Natural killer cell treated with Interleukin-12 subunit alpha and Interleukin-12 subunit beta and Interleukin-15 and Interleukin-18, amount 100 ng/mL, for 72 hours (primary cell): ENCODE data around the gene SLC37A4. TPM values are rescaled to one million over a fixed set of nuclear protein-coding genes. Genes with fewer than 3 reads are reported as not detected.
"Not testable (repeated sequence)": the region's sequence is repeated elsewhere in the genome, so short reads cannot be mapped to it uniquely, and the experiment has no call there.

ENCODE experiments used
- ATAC-seq, 2 donors: fragments of 150-1000 bp; cut with Tn5 transposase in 1 of 2; sonication (Bioruptor Pico), chemical (Tn5 transposase) in 1 of 2; 2 replicates each; pipeline ENCODE4 v1.10.0; 2021
- DNase-seq: peaks from one replicate; pipeline ENCODE4 v3.0.0; 2022; ENCODE audit warnings: low spot score
- H3K27ac Mint-ChIP-seq, 2 donors: 1 replicate in 1 of 2; 2 replicates in 1 of 2; pipeline ENCODE4 v1.8.0; 2022; ENCODE audit warnings: mixed read lengths in 2 of 2, mild to moderate bottlenecking in 1 of 2, moderate library complexity in 1 of 2
- H3K27me3 Mint-ChIP-seq, 2 donors: 1 replicate in 1 of 2; 2 replicates in 1 of 2; pipeline ENCODE4 v1.8.0; 2022; ENCODE audit warnings: mixed read lengths in 2 of 2
- H3K36me3 Mint-ChIP-seq: one replicate; pipeline ENCODE4 v1.8.0; 2022; ENCODE audit warnings: mixed read lengths
- H3K4me1 Mint-ChIP-seq, 2 donors: 1 replicate in 1 of 2; 2 replicates in 1 of 2; pipeline ENCODE4 v1.8.0; 2022; ENCODE audit warnings: low read depth in 2 of 2, mixed read lengths in 2 of 2, mild to moderate bottlenecking in 1 of 2
- H3K4me3 Mint-ChIP-seq: one replicate; pipeline ENCODE4 v1.8.0; 2022; ENCODE audit warnings: mixed read lengths
- H3K9me3 Mint-ChIP-seq: 2 replicates; pipeline ENCODE4 v1.8.0; 2022; ENCODE audit warnings: mixed read lengths
- total RNA-seq, 2 donors: library from RNA; stranded (reverse); gene quantifications; one replicate each; pipeline ENCODE4 v1.2.3, GENCODE V29; 2022

The SLC37A4 gene
- total RNA-seq, 2 donors from 2014 or later, result 20.3 to 32.6 TPM

GRCh38 chr11:119052163-119052814 lies 21.6 kb upstream of the SLC37A4 start:
- Mint-ChIP-seq H3K36me3 (peaks cover 36% of the 10 kb centered on the region), H3K4me3 (no peak overlapping the region), H3K27me3 (no peaks in the 10 kb centered on the region)

GRCh38 chr11:119051440-119052162 lies 20.9 kb upstream of the SLC37A4 start:
- peak in 1 of 2 donors; percentile 20 for ATAC-seq

More at GRCh38 chr11:119052163-119052814, 21.6 kb upstream of the SLC37A4 start:
- peaks cover 39 to 52% of the 10 kb centered on the region in 2 donors for H3K4me1 Mint-ChIP-seq
- H3K9me3 Mint-ChIP-seq, result no peaks in the 10 kb centered on the region
- ATAC-seq, result no peak
- H3K27ac Mint-ChIP-seq, result peak overlapping the region in 1 of 2 donors; percentile 51
- no peak for DNase-seq

GRCh38 chr11:119049081-119049480 lies 18.4 kb upstream of the SLC37A4 start:
- Mint-ChIP-seq H3K27ac (peak overlapping the region in 1 of 2 donors; percentile 29), H3K4me3 (no peak overlapping the region), H3K9me3 (no peaks in the 10 kb centered on the region), H3K27me3 (no peaks in the 10 kb centered on the region), H3K36me3 (peaks cover 31% of the 10 kb centered on the region), H3K4me1 (peaks cover 25 to 35% of the 10 kb centered on the region in 2 donors)
- ATAC-seq, result no peak
- DNase-seq, result peak; percentile 6

More at GRCh38 chr11:119051440-119052162, 20.9 kb upstream of the SLC37A4 start:
- H3K9me3 Mint-ChIP-seq, result no peaks in the 10 kb centered on the region
- H3K36me3 Mint-ChIP-seq, result peaks cover 39% of the 10 kb centered on the region
- H3K4me3 Mint-ChIP-seq, result no peak overlapping the region
- no peak for DNase-seq
- peaks cover 40 to 52% of the 10 kb centered on the region in 2 donors for H3K4me1 Mint-ChIP-seq
- H3K27me3 Mint-ChIP-seq, result no peaks in the 10 kb centered on the region
- peak overlapping the region in 1 of 2 donors; percentile 51 for H3K27ac Mint-ChIP-seq

DNA sequence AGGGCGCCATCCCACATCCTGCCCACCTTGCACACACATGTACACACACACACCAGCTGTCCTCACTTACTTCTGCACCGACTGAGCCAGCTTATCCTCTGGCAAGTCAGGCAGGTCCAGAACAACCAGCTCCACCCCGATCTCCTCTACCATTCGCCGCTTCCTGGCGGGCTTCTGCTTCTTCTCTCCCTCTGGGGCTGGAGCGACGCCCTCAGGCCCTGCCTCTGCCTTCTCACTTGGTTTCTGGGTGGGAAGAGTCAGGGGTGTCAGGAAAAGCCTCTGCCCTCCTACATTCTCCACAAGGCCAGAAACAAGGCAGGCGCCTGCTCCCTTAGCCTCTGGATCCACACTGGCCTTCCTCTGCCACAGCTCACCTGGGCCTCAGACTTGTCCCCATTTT lies 18.0 kb upstream of the SLC37A4 start:
- peak overlapping the region in 1 of 2 donors; percentile 29 for H3K27ac Mint-ChIP-seq
- H3K27me3 Mint-ChIP-seq, result no peaks in the 10 kb centered on the region
- H3K36me3 Mint-ChIP-seq, result peaks cover 27% of the 10 kb centered on the region
- no peak overlapping the region for H3K4me3 Mint-ChIP-seq
- no peak for ATAC-seq
- DNase-seq, result no peak
- H3K4me1 Mint-ChIP-seq, result peaks cover 23 to 31% of the 10 kb centered on the region in 2 donors
- no peaks in the 10 kb centered on the region for H3K9me3 Mint-ChIP-seq

DNA sequence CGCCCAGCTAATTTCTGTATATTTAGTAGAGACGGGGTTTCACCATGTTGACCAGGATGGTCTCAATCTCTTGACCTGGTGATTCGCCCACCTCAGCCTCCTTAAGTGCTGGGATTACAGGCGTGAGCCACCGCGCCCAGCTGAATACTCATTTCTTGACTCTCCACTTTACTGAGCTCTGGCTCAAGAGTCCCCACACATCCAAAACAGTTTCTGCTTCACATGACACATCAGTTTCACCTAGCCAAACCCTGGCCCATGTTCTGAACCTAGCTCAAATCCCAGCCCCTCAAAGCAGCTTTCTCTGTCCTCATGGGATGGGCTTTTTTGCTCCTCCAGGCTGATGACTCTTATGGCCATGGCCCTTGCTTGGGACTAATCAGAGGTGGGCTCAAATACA lies 16.5 kb upstream of the SLC37A4 start:
- Mint-ChIP-seq H3K36me3 (peaks cover 17% of the 10 kb centered on the region), H3K27ac (no peak overlapping the region), H3K4me3 (no peak overlapping the region), H3K27me3 (no peaks in the 10 kb centered on the region), H3K4me1 (peaks cover 14 to 20% of the 10 kb centered on the region in 2 donors), H3K9me3 (no peaks in the 10 kb centered on the region)
- DNase-seq (no peak), ATAC-seq (no peak)

GRCh38 chr11:119046489-119046888 lies 15.8 kb upstream of the SLC37A4 start:
- Mint-ChIP-seq H3K27me3 (no peaks in the 10 kb centered on the region), H3K9me3 (no peaks in the 10 kb centered on the region), H3K4me1 (peaks cover 14 to 20% of the 10 kb centered on the region in 2 donors), H3K27ac (no peak overlapping the region), H3K36me3 (peaks cover 17% of the 10 kb centered on the region), H3K4me3 (no peak overlapping the region)
- ATAC-seq, result no peak
- DNase-seq, result no peak

GRCh38 chr11:119044708-119045107 lies 14.0 kb upstream of the SLC37A4 start:
- Mint-ChIP-seq H3K27me3 (no peaks in the 10 kb centered on the region), H3K4me1 (peaks cover 12 to 13% of the 10 kb centered on the region in 2 donors), H3K9me3 (no peaks in the 10 kb centered on the region), H3K27ac (no peak overlapping the region), H3K4me3 (no peak overlapping the region), H3K36me3 (peaks cover 14% of the 10 kb centered on the region)
- ATAC-seq (no peak), DNase-seq (no peak)

- Mint-ChIP-seq H3K4me3 (no peak overlapping the region), H3K27me3 (no peaks in the 10 kb centered on the region), H3K27ac (no peak overlapping the region), H3K9me3 (no peaks in the 10 kb centered on the region), H3K36me3 (peaks cover 6% of the 10 kb centered on the region), H3K4me1 (peaks cover 4 to 5% of the 10 kb centered on the region in 2 donors)
- ATAC-seq, result no peak
- no peak for DNase-seq
Measured at GRCh38 chr11:119042927-119043326, 12.2 kb upstream of the SLC37A4 start.

- peak in 1 of 2 donors; percentile 65 for ATAC-seq
- H3K36me3 Mint-ChIP-seq, result no peaks in the 10 kb centered on the region
- no peaks in the 10 kb centered on the region for H3K9me3 Mint-ChIP-seq
- H3K4me3 Mint-ChIP-seq, result no peak overlapping the region
- H3K4me1 Mint-ChIP-seq, result peaks cover 0 to 5% of the 10 kb centered on the region in 2 donors
- H3K27me3 Mint-ChIP-seq, result no peaks in the 10 kb centered on the region
- H3K27ac Mint-ChIP-seq, result no peak overlapping the region
- no peak for DNase-seq
Measured at GRCh38 chr11:119041821-119042514, 11.3 kb upstream of the SLC37A4 start.

- not testable (repeated sequence) for H3K4me3 Mint-ChIP-seq, H3K27me3 Mint-ChIP-seq, DNase-seq, H3K36me3 Mint-ChIP-seq, H3K9me3 Mint-ChIP-seq, H3K4me1 Mint-ChIP-seq, ATAC-seq, H3K27ac Mint-ChIP-seq
Measured at GRCh38 chr11:119039471-119039870, 8.8 kb upstream of the SLC37A4 start.

GRCh38 chr11:119038884-119039283 lies 8.2 kb upstream of the SLC37A4 start:
- Mint-ChIP-seq H3K27ac (no peak overlapping the region), H3K4me1 (peaks cover 0 to 5% of the 10 kb centered on the region in 2 donors), H3K27me3 (no peaks in the 10 kb centered on the region), H3K9me3 (no peaks in the 10 kb centered on the region), H3K36me3 (no peaks in the 10 kb centered on the region), H3K4me3 (no peak overlapping the region)
- no peak for ATAC-seq
- DNase-seq, result no peak

DNA sequence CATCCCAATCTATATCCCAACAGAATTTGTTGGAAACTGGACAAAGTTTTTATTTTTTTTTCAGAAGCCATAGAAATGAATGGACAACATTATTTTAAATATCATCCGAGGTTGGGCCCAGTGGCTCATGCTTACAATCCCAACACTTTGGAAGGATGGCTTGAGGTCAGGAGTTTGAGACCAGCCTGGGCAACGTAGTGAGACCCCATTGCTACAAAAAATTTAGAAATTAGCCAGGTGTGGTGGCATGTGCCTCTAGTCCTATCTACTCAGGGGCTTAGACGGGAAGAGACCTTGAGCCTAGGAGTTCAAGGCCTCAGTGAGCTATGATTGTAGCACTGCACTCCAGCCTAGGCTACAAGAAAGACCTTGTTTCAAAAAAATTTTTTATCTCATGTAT lies 4.1 kb upstream of the SLC37A4 start:
- no peaks in the 10 kb centered on the region for H3K9me3 Mint-ChIP-seq
- peaks cover 2 to 4% of the 10 kb centered on the region in 2 donors for H3K4me1 Mint-ChIP-seq
- no peaks in the 10 kb centered on the region for H3K27me3 Mint-ChIP-seq

DNA sequence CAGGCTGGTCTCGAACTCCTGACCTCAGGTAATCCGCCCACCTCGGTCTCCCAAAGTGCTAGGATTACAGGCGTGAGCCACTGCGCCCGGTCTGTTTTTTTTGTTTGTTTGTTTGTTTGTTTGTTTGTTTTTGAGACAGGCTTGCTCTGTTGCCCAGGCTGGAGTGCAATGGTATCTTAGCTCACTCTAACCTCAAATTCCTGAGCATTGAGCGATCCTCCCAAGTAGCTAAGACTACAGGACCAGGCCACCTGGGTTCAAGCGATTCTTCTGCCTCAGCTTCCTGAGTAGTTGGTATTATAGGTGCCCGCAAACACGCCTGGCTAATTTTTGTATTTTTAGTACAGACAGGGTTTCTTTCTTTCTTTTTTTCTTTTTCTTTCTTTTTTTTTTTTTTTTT lies 2.7 kb upstream of the SLC37A4 start:
- not testable (repeated sequence) for ATAC-seq, H3K27ac Mint-ChIP-seq, H3K4me3 Mint-ChIP-seq, H3K27me3 Mint-ChIP-seq, H3K9me3 Mint-ChIP-seq, DNase-seq, H3K36me3 Mint-ChIP-seq
- H3K4me1 Mint-ChIP-seq, result peaks cover 8 to 14% of the 10 kb centered on the region in 2 donors

More for the DNA sequence above, 4.1 kb upstream of the SLC37A4 start:
- no peak overlapping the region for H3K4me3 Mint-ChIP-seq
- no peak for ATAC-seq
- H3K36me3 Mint-ChIP-seq, result no peaks in the 10 kb centered on the region
- no peak for DNase-seq
- no peak overlapping the region for H3K27ac Mint-ChIP-seq

DNA sequence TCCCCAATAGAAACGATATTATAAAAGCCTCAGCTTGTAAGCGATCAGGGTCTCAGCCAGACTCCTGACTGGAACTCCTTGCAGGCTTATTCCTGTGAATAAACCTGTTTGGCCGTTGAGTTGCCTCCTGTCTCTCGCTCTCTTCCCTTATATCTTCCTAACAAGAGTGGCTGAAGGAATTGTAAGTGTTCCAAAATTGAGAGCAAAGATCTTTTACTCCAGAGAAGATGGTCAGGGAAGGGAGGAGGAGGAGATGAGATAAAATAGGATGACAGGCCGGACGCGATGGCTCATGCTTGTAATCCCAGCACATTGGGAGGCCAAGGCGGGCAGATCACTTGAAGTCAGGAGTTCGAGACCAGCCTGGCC lies 1.2 kb upstream of the SLC37A4 start:
- H3K4me1 Mint-ChIP-seq, result peaks cover 8 to 18% of the 10 kb centered on the region in 2 donors
- H3K27ac Mint-ChIP-seq, result peak overlapping the region in 1 of 2 donors; percentile 9
- no peak overlapping the region for H3K4me3 Mint-ChIP-seq
- no peaks in the 10 kb centered on the region for H3K9me3 Mint-ChIP-seq
- no peaks in the 10 kb centered on the region for H3K27me3 Mint-ChIP-seq
- no peak for DNase-seq
- no peaks in the 10 kb centered on the region for H3K36me3 Mint-ChIP-seq
- ATAC-seq, result no peak
